SHP77 (cell line): ENCODE measurements around the gene ITPK1.

ENCODE experiments used
- DNase-seq, 2 experiments: peaks; one replicate each; lab custom pipeline; 2025; lab: John Stamatoyannopoulos, UW

Gene ITPK1

GRCh38 chr14:93044556-93044955 lies 71.2 kb downstream of the ITPK1 start:
- no peak for DNase-seq

- no peak for DNase-seq
Measured at GRCh38 chr14:93044121-93044520, 71.6 kb downstream of the ITPK1 start.

- DNase-seq = no peak
Measured at GRCh38 chr14:93042968-93043940, 72.5 kb downstream of the ITPK1 start.

GRCh38 chr14:93041830-93042229 lies 73.9 kb downstream of the ITPK1 start:
- DNase-seq = no peak

GRCh38 chr14:93040982-93041381 lies 74.7 kb downstream of the ITPK1 start:
- no peak for DNase-seq

- no peak for DNase-seq
Measured at GRCh38 chr14:93040443-93040842, 75.3 kb downstream of the ITPK1 start.

- DNase-seq = no peak
Measured at GRCh38 chr14:93039649-93040315, 75.9 kb downstream of the ITPK1 start.

- DNase-seq = no peak
Measured at GRCh38 chr14:93037351-93037750, 78.4 kb downstream of the ITPK1 start.

- no peak for DNase-seq
Measured at GRCh38 chr14:93036652-93037345, 78.9 kb downstream of the ITPK1 start.

- DNase-seq = no peak
Measured at GRCh38 chr14:93035917-93036651, 79.6 kb downstream of the ITPK1 start.

GRCh38 chr14:93035585-93035916 lies 80.2 kb downstream of the ITPK1 start:
- no peak for DNase-seq

GRCh38 chr14:93034671-93034994 lies 81.1 kb downstream of the ITPK1 start:
- DNase-seq = no peak

GRCh38 chr14:93033983-93034670 lies 81.6 kb downstream of the ITPK1 start:
- DNase-seq = no peak

- DNase-seq = no peak
Measured at GRCh38 chr14:93033084-93033982, 82.4 kb downstream of the ITPK1 start.

- DNase-seq = no peak
Measured at GRCh38 chr14:93032421-93032936, 83.2 kb downstream of the ITPK1 start.

- DNase-seq = no peak
Measured at GRCh38 chr14:93031505-93032315, 84.0 kb downstream of the ITPK1 start.

- DNase-seq = no peak
Measured at GRCh38 chr14:93030761-93031160, 85.0 kb downstream of the ITPK1 start.

GRCh38 chr14:93029911-93030508 lies 85.7 kb downstream of the ITPK1 start:
- no peak for DNase-seq

- no peak for DNase-seq
Measured at GRCh38 chr14:93029417-93029816, 86.3 kb downstream of the ITPK1 start.
